Activated T-helper 1 cell treated with anti-CD3 and anti-CD28 coated beads, Interleukin-2, amount 50 U/mL, for 16 hours (primary cell): Measurements from ENCODE around the gene RAB6D.
"Not testable (repeated sequence)": the region's sequence is repeated elsewhere in the genome, so short reads cannot be mapped to it uniquely, and the experiment has no call there.

Experiments used
- DNase-seq, 2 donors: peaks; one replicate each; pipeline ENCODE4 v3.0.0-alpha.2; 2020; ENCODE audit warnings: low read depth in 1 of 2, low spot score in 1 of 2

RAB6D gene

DNA sequence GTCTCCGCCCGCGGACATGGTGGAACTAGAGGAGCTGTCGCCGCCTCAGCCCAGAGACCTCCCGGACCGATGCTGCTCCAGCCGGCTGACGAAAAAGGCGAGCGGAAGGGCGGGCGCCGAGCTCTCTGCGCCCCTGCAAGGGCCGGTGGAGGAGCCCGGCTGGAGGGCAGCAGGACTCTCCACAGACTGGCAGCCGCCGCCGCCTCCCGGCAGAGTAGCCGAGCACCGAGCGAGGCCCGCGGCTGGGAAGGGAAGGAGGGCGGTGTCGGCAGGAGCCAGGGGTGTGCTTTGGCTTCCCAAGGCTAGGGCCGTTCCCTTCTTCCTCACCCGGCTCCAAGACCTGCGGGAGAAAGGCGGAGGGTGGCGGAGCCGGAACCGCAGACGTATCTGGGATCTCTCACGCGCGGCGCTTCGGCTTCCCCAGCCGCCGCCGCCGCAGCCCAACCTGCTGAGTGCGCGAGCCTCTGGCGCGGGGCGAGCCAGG is at the start of gene RAB6D:
RAB6D (minus strand) TSS at position 466 of the 484 bp plus-strand sequence; CDS start at position 18, 448 bp downstream.
- not testable (repeated sequence) for DNase-seq

DNA sequence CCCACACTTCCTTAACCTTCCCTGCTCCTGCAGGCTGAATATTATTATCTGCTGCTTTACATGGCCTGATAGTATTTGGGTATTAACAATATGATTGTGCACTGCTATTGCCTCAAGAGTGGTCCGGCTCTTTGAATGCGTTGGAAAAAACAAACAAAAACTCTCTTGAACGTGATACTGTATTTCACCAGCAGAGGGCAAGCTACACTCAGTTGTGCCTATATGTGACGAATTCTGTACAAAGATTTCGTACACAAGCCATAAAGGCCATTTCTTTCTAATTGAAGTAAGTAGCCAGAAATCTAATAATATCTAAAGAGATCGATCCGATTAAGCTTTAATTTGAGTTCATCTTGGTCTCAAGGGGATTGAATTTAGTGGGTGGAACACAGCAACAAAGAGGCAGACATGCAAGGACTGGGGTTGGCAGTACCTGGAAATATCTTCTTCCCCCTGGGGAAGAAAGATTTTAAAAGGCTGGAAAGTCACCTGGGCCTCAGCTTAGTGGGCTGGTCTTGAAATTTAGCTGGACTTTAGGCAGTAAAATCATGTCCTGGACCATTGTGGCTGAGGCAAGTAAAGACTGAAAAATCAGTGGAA is 49.3 kb upstream of the RAB6D start:
- no peak for DNase-seq

DNA sequence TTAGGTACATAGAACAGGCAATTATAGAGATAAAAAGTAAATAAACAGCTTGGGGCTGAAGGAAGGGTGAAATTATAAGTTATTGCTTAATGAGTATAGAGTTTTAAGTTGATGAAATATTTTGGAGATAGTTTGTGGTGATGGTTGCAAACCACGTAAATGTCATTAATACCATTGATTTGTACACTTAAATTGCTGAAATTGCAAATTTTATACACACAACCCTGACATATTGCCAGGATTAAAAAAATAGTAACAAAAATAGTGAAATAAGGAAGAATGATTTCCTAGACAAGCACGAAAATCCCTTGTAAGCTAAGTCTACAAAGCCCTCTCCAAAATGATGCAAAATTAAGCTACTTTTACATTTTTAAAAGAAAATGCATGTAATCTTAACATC is 46.2 kb upstream of the RAB6D start:
- no peak for DNase-seq

DNA sequence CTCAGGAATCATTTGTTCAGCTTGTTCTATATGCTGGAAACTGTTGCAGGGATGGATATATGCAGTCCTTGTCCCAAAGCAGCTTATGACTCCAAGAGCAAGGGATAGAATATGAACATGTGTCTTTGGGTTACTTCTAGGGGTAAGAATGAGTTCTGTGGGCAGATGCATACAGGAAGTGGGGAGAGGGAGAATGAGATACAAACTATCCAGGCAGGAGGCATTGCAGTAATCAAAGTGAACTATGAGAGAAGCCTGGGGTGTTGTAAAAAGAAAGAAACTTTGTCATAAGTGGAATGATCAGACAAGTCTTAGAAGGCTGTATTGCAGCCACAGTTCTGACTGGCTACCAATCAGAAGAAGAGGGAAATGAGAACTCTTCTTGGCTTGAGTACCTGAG is 44.8 kb upstream of the RAB6D start:
- DNase-seq: no peak

DNA sequence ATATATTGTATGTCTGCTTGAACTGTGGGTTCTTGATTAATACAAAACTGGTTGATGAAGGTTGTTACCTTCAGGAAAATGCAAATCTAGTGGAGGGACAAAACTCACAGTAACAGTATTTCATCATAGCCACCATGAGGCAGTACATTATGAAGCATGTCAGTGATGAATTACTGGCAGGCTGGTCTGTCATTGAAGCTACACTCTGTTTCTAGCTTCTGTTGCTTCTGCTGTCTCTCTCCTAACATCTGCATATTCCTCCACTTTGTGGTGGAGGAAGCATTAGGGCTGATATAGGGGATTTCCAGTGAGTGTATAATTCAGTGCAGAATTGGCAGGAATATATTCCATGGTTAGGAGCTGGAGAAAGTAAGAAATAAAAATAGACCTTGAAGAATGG is 44.2 kb upstream of the RAB6D start:
- no peak for DNase-seq

DNA sequence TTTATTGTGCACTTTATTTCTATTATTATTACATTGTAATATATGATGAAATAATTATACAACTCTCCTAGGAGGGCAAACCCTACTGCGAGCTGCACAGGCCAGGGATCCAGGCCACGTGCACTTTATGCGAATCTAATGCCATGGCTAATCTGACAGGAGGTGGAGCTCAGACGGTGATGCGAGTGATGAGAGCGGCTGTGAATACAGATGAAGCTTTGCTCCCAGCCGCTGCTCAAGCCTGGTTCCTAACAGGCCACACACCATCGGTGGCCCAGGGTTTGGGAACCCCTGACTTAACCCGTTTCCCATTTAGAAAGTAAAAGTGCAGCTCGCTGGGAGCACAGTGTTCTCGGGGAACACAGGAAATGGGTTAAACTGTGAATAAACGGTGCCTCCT is 40.8 kb upstream of the RAB6D start:
- DNase-seq: no peak

DNA sequence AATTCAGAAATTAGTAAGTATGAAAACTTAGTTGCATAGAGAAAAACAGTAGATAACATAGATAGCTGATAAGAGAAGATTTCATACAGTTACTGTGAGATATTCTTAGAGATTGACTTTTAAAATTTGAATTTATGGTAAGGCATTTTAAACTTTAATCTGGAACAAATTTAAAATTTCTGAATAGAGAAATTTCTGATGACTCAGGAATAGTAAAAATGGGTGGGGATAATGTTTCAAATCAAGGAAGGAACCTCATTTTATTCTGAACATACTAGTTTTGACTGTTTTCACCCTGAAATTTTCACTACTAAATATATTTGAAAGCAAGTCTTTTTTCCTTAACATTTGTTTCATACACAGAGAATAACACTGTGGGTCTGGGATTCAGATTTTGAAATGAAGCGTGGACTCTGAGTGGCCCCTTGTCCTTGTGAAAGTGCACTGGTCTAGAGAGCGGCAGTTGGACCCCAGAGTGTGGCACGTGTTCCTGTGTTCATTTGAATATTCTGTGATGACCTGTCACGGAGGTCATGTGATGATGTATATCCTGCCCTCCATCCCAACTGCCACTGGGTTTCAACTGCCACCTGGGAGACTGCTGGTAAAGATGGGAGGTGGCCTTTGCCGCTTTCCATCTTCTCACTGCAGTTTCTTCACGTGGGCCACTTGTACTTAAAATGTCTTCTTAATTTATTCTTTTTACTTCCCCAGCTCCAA is 38.5 kb upstream of the RAB6D start:
- DNase-seq: no peak

DNA sequence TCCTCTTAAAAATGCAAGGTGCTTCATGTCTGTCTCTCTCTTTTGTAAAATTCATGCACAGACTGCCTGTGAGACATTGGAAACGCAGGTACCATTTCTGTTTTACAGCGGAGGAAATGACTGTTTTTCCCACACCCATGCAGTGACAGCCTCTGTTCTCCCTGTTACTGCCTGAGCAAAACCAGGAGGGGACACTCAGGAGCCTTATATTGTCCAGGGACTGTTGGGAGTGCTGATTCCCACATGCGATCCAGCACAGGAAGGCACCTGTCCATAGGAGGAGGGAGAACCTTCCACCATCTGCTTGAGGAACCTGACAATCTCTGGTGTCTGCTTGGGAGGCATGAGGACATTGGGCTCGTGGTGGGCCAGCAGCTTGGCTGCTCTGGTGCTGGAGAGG is 36.9 kb upstream of the RAB6D start:
- DNase-seq: no peak

DNA sequence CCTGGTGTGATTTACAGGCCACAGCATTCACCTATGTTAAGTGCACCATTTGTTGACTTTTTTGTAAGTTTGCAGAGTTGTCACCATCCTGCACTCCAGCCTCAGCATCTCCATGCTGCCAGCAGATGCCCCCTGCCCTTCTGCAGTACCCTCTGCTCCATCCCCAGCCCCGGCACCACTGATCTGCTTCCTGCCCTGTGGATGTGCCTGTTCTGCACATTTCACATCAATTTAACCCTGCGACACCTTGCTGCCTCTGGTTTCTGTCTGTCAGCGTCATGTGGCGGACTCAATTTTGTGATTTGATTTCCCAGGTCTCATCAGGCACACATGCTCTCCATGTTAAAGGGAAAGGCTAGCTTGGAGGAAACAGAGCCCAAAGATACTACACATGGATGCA is 36.5 kb upstream of the RAB6D start:
- DNase-seq: not testable (repeated sequence)

DNA sequence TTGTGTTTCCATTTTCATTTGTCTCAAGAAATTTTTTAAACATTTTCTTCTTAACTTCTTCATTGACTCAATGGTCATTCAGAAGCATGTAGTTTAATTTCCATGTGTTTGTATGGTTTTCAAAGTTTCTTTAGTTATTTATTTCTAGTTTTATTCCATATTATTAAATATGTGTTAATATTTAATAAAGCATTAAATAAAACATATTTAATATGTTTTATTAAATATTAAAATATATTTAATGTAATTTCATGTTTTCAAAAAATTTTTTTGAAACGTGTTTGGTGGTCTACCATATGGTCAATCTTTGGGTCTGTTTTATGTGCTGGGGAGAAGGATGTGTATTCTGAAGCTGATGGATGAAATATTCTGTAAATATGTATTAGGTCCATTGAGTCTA is 32.2 kb upstream of the RAB6D start:
- not testable (repeated sequence) for DNase-seq

DNA sequence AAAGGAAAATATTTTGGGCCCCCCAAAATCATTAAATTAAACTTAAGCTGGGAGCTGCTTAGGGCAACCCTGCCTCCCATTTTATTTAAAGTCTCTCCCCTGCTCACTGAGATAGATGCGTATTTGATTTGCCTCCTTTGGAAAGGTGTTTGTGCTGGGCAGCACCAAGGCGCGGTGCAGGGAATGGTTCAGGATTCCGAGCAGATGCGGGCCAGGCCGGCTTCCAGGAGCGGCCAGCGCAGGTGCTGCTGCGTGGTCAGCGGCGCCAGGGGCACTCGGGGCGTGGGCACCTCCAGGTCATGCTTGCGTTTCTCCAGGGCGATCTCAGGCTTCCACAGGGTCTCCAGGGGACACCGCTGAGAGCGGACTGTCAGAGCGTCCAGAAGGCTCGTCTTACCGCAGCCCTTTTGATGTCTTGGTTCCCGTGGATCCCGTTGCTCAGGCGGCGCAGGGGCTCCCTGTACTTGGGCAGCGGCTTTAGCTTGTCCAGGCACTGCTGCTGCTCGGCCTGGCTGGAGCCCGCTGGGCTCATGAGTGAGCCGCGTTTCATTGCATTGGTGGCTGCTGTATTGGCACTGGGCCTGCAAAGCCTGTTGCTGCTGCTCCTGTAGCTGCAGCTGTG is 31.2 kb upstream of the RAB6D start:
- not testable (repeated sequence) for DNase-seq

DNA sequence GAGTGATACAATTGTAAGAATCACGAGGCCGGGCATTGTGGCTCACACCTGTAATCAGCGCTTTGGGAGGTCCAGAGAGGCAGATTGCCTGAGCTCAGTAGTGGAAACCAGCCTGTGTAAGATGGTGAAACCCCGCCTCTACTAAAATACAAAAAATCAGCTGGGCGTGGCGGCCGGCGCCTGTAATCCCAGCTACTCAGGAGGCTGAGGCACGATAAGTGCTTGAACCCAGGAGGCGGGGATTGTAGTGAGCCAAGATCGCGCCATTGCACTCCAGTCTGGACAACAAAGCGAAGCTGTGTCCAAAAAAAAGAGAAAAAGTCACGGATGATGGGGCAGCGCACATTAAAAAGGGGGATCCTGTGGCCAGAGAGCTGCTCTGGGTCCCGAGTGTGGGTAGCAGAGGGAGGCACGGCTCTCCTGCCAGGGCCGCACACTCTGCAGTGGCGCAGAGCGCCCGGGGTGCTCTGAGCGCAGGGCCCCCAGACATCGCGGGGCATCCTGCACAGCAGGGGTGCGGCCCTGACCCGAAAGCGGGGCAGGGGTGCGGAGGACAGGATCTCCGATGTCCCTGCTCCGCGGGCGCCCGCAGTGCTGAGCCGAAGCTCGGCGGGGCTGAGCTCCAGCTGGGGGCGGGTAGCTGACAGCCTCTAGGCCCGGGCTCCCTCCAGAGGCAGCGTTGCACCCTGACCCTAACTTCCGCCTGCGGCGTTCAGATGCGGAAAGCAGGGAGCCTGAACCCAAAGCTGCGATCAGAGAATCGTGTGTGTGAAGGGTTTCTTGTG is 30.4 kb upstream of the RAB6D start:
- DNase-seq: no peak

DNA sequence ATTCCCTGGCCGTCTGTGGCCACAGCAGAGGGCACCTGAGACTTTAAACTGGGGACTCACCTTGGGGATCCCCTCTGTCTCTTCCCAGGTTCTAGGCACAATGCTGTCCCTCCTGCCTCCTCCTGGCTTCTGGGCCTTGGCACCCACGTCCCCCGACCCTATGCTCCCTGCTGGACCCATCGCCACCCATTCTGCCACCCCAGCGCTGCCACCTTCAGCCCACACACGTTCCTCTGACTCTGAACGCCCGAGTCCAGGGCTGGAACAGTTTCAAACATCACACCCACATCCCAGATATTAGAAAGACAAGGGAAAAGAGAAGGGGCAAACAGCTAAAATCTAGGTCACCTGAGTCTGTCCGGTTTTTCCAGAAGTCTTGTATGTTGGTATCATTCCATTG is 28.0 kb upstream of the RAB6D start:
- not testable (repeated sequence) for DNase-seq

DNA sequence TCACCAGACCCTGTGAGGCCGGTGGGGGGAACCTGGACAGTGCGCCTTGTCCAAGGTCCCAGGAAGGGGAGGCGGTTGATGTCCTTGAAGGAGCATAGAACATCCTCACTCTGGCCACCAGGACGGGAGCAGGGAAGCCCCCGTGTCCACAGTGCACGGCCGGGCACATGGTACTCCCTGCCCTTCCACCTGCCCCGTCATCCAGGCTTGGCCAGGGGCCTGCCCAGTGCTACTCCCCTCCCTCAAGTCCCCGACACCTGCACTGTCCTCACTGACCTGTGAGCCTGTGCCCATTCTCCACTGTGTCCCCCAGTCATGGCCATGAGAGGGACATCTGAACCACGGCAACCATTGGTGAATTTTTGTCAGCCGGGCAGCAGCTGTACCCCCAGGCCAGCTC is 27.5 kb upstream of the RAB6D start:
- DNase-seq: not testable (repeated sequence)

DNA sequence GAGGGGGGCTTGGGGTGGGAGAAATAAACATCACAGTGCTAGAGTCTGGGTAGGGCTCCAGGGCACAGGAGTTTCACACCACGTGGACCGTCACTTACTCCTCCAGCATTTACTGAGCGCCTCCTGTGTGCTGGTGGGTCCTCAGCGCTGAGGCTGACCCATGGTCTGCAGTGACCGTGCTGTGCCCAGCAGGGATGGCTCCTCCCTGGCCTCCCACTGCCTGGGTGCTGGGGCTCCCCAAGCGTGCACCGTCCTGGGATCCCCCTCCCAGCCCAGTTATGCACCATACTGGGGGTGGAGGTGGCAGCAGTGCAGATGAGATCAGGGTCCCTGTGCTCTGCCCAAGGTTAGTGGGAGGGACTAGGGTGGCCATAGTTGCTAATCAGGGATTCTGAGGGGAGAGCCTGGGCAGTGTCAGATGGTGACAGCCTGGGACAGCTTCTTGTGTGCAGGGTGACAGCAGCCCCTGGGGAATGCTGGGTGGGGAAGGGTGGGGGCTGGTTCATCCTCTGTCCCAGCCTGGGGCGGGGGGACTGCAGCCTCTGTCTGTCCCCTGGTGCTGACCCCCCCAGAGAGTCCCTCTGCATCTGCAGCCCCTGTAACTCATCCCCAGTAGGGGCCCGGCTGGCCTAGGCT is 26.6 kb upstream of the RAB6D start:
- DNase-seq: not testable (repeated sequence)

DNA sequence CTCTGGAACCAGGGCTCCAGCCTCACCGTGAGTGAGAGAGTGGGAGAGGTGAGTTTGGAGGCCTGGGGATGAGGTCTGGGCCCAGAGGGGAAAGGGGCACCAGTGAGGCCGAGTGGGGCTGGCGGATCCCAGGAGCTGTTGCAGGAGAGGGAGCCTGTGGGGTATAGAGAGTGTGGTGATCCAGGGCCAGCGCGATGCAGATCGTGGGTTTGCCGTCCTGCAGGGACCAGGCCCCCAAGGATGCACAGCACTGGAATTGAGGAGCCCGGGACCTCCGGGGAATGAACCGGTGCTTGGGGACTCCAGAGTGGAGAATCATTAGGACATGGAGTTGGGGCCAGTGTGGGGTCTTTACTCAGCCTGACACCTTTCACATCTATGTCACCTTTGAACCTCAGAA is 25.7 kb upstream of the RAB6D start:
- no peak for DNase-seq

DNA sequence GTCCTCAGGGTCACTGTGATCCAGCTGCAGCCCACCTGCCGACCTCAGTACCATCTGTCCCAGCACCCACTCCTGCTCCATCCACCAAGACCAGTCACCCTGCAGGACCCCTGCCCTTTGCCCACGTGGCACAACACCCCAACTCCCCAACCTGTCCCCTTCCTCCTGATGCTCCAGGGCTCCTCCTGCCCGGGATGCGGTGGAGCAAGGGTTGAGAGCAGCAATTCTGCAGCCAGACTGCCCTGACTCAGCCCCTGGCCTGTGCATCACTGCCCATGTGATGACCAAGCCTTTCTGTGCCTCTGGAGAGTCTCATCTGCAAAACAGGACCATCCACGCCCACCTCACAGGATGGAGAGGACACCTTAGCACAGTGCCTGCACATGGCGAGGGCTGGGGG is 24.9 kb upstream of the RAB6D start:
- not testable (repeated sequence) for DNase-seq

DNA sequence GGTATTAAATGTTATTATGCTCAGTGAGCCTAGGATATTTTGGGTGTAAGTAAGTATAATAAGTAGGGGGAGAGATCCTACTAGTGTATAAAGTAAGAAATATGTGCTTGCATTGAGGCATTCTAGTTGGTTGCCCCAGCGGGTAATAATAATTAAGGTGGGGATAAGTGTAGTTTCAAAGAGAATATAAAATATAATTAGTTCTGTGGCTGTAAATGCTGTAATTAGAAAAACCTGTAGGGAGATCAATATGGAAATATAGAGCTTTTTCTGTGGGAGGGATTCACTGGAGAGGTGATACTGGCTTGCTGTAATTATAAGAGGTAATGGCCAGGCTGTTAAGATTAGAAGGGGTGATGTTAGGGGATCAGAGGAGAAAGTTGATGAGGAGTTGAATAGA is 9.1 kb upstream of the RAB6D start:
- DNase-seq: not testable (repeated sequence)

DNA sequence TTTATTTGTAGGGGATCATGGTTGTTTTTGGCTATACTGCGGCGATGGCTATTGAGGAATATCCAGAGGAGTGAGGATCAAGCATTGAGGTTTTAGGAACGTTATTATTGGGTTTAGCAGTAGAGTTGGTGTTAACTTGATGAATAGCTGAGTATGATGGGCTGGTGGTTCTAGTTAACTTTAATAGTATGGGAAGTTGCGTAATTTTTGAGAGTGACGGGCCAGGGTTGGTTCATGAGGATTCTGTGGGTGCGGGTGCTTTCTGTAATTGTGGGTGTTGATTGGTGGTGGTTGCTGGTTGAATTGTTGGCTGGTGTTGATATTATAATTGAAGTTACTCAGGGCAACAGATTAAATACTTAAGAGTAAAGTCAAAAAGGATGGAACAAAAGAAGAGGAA is 6.0 kb upstream of the RAB6D start:
- DNase-seq: no peak

DNA sequence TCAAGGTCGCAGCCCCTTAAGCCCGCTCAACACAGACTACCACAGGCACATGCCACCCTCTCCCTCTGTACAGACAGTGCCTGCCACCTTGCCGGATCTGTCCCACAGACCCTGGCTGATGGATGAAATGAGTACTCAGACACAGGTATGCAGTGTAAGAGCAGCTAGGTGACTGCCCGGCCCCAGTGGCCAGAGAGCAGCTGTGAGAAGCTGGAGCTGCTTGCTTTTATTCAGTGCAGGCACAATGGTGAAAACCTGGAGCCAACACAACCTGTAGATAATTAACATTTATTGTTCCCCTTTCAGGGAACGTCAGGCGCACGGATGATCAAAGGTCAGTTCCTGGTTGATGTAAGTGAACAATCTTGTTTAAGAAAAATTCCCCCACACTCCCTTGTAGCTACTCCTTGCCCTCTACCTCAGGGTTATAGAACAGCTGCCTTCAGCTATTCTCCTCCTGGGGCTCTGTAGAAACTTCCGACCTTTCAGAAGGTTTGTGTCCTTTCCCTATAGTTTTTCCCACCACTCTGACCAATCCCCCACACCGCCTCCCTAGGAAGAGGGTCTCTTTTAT is 4.6 kb upstream of the RAB6D start:
- not testable (repeated sequence) for DNase-seq

DNA sequence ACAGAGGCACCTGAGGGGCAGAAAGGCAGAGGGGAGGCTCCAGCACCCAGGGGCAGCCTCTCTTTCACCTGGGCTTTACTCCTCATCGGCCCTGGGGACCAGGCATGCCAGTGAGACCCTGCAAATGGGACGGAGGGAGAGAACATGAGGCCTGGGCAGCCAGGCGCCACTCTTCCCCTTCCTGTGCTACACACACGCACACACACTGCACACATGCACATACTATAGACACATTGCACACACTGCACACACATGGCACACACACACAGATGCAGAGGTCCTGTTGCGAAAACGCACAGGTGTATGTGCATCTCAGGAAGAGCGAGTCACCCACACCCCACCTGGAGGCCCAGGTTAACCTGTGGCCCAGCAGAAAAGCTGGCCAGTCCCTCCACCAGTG is 3.4 kb upstream of the RAB6D start:
- DNase-seq: no peak
